Bone marrow (tissue), 2 donors: ENCODE data around the gene COX7C.

Source experiments
- DNase-seq, 2 donors: peaks; one replicate each; lab custom pipeline; 2025; lab: John Stamatoyannopoulos, UW

The COX7C gene

GRCh38 chr5:86664173-86664572, 46.4 kb downstream of the COX7C start:
- DNase-seq = no peak

- DNase-seq = no peak
Measured at GRCh38 chr5:86665984-86666760, 48.4 kb downstream of the COX7C start.

- DNase-seq = no peak
Measured at GRCh38 chr5:86666981-86667380, 49.2 kb downstream of the COX7C start.
